GM21717 (cell line): ENCODE results near the gene MROH8.
A peak's percentile ranks its signal among the peaks of the same experiment; 100 is the strongest.
"Not testable (repeated sequence)": the region's sequence is repeated elsewhere in the genome, so short reads cannot be mapped to it uniquely, and the experiment has no call there.

Experiments
- ATAC-seq: cut with Tn5 transposase; IDR thresholded peaks from one replicate; pipeline ENCODE4 v1.9.1; 2021; ENCODE audit warnings: mild to moderate bottlenecking, moderate library complexity; ENCODE audit not compliant: unreplicated experiment

MROH8 gene

DNA sequence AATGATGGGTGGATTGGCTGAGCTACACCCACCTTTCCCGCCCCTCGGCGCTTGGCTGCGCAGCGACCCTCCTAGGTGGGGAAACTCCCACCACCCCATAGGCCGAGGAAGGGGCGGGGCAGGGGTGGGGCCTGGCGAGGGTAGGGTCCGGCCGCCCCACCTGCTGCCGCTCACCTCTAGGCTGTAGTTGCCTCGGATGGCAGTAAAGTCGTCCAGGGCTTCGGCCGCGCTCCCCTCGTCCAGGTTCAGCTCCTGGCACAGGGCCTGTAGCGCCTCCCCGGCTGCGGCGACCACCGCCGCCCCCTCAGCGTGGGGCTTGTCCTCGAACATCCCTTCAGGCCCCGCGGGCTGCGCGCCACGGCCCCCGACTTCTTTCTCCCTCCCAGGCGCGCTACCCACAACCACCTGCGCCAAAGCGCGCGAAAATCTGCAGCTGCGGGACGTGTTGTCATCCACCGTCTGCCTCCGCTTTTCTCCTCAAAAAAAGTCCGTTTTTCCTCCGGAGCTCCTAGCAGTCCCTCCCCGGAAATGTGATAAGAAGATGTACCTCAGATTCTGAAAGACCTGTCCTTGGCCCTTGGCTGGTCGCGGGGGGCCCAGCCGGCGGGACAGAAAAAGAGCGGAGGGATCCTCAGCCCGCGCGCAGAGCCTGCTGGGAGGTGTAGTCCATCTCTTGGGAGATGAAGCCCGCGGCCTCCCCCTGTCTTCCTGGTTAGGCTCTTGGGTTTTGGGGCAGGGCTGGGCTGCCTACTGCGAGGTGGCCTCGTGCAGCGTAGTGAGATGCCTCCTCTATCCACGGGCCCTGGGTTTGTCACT lies 83.5 kb downstream of the MROH8 start, which contains the start of gene RBL1:
RBL1 (minus strand) TSS at position 399 of the 816 bp plus-strand sequence; CDS start at position 330, 69 bp downstream.
- ATAC-seq, result peak; percentile 63

DNA sequence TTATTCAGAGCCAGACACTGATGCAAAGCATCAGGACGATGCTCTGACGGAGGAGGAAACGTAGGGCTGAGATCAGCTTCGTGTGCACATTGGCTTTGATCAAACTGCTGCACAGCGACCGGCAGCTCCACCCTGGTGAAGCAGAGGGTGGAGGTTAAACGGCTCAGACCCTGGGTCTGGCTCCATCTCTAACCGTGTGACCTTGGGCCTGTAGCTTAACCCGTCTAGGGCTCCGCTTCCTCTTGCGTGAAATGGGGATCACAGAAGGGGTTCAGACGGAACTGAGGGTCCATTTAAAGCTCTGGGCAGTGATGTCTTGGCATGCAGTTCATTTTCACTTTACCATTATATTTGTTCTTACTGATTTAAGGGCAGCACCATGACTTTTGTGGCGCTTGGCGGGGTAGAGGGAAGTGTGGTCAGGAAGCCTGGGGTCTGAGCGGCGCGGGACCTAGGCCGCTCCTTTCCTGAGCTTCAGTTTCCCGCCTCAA lies 84.2 kb downstream of the MROH8 start:
- ATAC-seq, result no peak

DNA sequence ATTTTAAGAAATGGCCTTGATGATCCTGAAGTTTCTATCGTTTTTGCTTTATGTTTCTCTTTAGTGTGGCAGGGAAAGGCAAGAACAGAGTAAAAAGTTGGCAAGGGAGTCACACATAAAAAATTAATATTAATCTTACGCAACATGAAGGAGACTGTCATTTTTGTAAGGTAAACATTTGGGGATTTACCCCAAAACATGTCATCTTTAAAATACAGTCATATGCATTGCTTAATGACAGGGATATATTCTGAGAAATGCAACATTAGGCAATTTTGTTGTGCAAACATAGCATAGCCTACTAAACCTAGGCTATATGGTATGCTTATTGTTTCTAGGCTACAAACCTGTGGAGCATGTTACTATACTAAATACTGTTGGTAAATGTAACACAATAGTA lies 88.9 kb downstream of the MROH8 start:
- ATAC-seq, result no peak

DNA sequence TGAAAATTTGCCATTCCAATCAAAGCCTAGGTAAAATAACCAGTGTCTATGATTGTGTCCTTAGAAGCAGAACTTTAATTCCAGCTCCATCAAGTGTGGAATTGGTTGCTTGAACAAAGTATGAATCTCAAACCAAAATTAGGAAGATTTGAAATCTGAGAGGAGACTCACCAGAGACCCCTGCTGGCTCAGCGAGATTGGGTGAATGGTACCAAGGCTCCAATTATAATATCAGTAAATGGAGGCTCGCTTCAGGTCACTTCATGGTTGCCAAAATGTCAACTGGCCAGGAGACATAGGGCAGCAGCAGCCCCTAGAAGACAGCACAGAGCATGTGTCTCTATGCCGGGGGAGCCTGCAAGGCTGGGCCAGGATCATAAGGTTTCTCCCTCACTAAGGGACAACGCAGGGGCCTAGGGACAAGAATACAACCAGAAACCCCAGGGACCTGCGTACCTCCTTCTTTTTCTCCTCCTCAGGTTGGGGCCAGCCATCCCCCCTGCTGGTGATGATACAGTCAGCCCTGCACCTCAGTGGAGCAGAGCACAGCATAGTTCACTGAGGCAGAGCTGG lies 97.5 kb downstream of the MROH8 start:
- ATAC-seq, result no peak

DNA sequence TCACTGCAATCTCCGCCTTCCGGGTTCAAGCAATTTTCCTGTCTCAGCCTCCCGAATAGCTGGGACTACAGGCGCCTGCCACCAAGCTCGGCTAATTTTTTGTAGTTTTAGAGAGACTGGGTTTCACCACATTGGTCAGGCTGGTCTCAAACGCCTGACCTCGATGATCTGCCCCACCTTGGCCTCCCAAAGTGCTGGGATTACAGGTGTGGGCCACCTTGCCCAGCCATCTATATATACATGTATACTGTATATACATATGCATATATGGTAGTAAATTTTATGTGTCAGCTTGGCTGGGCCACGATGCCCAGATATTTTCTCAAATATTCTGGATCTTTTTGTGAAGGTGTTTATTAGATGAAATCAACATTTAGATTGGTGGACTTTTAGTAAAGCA lies 102.3 kb downstream of the MROH8 start:
- no peak for ATAC-seq

DNA sequence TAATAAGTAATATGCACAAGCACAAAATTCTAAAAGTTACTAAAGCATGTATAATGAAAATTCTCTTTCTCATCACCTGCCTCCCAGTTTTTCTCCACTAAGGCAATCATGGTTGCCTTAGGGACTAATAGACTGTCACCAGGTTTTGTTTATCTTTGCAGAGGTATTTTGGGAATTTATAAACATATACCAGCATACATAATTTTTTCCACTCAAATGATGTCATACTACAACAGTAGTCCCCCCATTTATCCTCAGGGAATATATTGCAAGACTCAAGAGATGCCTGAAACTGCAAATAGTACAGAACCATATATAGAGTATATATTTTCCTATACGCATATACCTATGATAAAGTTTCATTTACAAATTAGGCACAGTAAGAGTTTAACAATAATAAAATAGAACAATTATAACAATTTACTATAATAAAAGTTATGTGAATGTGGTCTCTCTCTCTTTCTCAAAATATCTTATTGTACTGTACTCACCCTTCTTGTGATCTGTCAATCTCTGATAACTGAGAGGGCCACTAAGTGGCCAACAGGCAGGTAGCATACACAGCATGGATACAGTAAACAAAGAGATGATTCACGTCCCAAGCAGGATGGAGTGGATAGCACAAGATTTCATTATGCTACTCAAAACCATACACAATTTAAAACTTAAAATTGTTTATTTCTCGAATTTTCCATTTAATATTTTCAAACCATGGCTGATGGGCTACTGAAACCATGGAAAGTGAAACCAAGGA lies 103.2 kb downstream of the MROH8 start:
- no peak for ATAC-seq

DNA sequence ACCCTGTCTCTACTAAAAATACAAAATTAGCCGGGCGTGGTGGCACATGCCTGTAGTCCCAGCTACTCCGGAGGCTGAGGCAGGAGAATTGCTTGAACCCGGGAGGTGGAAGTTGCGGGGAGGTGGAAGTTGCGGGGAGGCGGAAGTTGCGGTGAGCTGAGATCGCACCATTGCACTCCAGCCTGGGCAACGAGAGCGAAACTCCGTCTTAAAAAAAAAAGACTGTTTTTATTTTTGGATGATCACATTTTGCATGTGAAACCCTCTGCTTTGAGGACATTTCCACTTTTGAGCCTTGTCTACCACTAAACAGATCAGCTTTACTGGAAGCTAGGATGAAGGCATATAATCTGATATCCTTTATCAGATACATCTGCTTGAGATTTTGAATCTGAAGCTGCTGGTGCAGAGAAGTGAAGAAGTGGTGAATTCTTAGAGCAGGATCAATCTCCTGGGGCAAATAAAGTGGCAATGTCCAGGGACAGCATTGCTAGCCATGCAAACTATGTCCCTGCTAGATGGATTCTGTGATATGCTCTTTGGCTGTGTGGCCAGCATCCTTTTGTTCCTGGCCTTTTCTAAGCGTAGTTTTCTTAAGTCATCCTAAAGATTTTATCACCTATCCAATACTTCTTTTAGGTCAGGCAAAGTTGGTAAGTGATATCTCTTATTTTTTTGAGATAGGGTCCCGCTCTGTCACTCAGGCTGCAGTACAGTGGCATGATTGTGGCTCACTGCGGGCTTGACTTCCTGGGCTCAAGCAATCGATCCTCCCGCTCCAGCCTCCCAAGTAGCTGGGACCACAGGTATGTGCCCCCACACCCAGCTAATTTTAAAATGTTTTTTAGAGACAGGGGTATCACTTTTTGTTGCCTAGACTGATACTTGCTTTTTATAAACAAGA lies 106.8 kb downstream of the MROH8 start:
- ATAC-seq, result no peak

DNA sequence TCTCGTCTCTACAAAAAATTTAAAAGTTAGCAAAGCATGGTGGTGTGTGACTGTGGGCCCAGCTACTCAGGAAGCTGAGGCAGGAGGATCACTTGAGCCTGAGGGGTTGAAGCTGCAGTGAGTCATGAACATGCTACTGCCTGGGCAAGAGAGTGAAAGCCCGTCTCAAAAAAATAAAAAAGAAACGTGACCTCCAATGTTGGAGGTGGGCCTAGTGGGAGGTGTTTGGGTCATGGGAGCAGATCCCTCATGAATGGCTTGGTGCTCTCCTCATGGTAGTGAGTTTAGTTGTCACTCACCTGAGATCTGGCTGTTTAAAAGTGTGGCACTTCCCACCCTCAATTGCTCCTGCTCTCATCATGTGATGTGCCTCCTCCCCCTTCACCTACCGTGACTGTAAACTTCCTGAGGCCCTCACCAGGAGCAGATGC lies 107.9 kb downstream of the MROH8 start:
- no peak for ATAC-seq

DNA sequence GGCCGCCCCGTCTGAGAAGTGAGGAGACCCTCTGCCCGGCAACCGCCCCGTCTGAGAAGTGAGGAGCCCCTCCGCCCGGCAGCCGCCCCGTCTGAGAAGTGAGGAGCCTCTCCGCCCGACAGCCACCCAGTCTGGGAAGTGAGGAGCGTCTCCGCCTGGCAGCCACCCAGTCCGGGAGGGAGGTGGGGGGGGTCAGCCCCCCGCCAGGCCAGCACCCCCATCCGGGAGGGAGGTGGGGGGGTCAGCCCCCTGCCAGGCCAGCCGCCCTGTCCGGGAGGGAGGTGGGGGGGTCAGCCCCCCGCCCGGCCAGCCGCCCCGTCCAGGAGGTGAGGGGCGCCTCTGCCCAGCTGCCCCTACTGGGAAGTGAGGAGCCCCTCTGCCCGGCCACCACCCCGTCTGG lies 109.8 kb downstream of the MROH8 start:
- not testable (repeated sequence) for ATAC-seq

DNA sequence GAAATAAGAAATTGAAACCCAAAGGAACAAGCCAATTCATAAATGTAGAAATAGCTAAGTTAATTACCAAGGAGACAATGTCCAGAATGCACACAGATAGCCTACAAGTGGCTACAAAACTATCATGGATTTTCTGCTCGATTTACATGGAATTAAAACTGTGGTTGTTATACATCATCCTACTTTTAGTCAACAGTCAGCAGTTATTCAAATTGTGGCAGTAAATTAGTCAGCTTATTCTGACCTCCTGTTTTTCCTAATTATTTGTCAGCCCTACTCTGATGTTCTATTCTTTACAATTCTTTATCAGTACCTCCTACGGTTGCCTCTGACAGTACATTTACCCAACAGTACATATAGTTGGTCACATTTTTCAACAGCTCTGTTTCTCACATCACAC lies 113.2 kb downstream of the MROH8 start:
- ATAC-seq, result no peak

DNA sequence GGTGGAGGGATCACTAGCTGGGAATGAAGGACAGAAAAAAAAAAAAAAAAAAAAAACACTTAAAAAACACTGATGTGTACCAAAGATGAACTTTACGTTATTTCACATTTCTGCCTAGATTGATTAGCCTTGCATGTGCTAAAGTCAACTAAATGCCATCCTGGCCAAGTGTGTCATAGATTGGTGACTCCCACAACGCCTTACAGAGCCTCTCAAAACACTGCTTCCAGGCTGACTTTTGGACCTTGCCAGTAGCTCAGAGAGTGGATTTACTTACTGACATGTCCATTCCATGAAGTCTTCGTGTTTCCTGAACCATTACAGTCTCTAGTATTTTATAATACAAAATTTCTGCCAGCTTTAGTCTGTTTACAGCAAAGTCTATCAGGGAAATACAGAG lies 124.1 kb downstream of the MROH8 start:
- no peak for ATAC-seq

DNA sequence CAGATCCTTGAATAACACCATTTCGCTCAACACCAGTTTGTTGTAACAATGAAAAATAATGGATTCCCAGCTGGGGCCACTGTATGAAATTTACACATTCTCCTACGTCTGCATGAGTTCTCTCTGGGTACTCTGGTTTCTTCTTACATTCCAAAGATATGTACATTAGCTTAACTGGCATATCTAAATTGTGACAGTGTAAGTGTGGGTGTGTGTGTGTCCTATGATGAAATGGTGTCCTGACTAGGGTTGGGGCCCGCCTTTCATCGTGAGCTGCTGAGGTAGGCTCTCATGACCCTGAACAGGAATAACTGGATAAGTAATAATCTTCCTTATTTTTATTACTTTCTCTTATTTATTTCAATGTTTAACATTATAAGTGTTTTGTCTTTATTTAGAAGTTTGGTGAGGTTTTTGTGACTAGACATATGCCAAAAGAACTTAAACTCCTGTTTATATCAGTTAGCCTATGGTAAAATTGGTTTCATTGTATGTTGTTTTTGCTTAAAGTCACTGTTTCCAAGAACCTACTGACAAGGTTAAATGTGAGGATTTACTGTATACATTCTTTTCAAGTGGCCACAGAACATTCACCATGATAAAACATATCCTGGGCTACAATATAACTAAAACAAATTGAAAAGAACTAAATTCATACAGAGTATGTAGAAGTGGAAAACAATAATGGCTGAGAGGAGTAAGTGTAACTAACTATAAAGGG lies 126.0 kb downstream of the MROH8 start:
- no peak for ATAC-seq
